ENCODE results near the gene DACT3. TPM values are rescaled to one million over a fixed set of nuclear protein-coding genes. Genes with fewer than 3 reads are reported as not detected.
A peak's percentile ranks its signal among the peaks of the same experiment; 100 is the strongest.

Gene DACT3
- total RNA-seq, 1 donor from 2014 or later: 3.9 TPM

GRCh38 chr19:46668662-46669061 lies 7.7 kb upstream of the DACT3 start:
- DNase-seq (ENCODE audit: low read depth): no peak

- no peak for DNase-seq (ENCODE audit: low read depth)
These were observed 4.1 kb upstream of the DACT3 start for GRCh38 chr19:46665072-46665471.

- DNase-seq (ENCODE audit: low read depth): peak; percentile 86
These were observed 982 bp upstream of the DACT3 start for GRCh38 chr19:46661735-46662592.

- DNase-seq (ENCODE audit: low read depth): no peak
These were observed 397 bp downstream of the DACT3 start for GRCh38 chr19:46660551-46661019.

- peak; percentile 1 for DNase-seq (ENCODE audit: low read depth)
These were observed 919 bp downstream of the DACT3 start for GRCh38 chr19:46660008-46660517.

- peak; percentile 12 for DNase-seq (ENCODE audit: low read depth)
These were observed 1.6 kb downstream of the DACT3 start for GRCh38 chr19:46659151-46660007.

GRCh38 chr19:46656541-46656940 lies 4.4 kb downstream of the DACT3 start:
- DNase-seq (ENCODE audit: low read depth): no peak

- DNase-seq (ENCODE audit: low read depth): no peak
These were observed 6.3 kb downstream of the DACT3 start for GRCh38 chr19:46654621-46655152.

- DNase-seq (ENCODE audit: low read depth): no peak
These were observed 10.5 kb downstream of the DACT3 start for GRCh38 chr19:46650445-46650844.

- no peak for DNase-seq (ENCODE audit: low read depth)
These were observed 11.7 kb downstream of the DACT3 start for GRCh38 chr19:46648961-46649960.

GRCh38 chr19:46648060-46648960 lies 12.7 kb downstream of the DACT3 start:
- DNase-seq (ENCODE audit: low read depth): no peak

- no peak for DNase-seq (ENCODE audit: low read depth)
These were observed 14.6 kb downstream of the DACT3 start for GRCh38 chr19:46646402-46646801.

GRCh38 chr19:46644720-46645119 lies 16.3 kb downstream of the DACT3 start:
- DNase-seq (ENCODE audit: low read depth): no peak

- DNase-seq (ENCODE audit: low read depth): no peak
These were observed 20.3 kb downstream of the DACT3 start for GRCh38 chr19:46640656-46641055.

- DNase-seq (ENCODE audit: low read depth): no peak
These were observed 21.4 kb downstream of the DACT3 start for GRCh38 chr19:46639358-46640182.

GRCh38 chr19:46637224-46637623 lies 23.8 kb downstream of the DACT3 start:
- DNase-seq (ENCODE audit: low read depth): no peak

- no peak for DNase-seq (ENCODE audit: low read depth)
These were observed 24.8 kb downstream of the DACT3 start, which contains the start of gene GNG8 for GRCh38 chr19:46635920-46636761. TSS of gene GNG8 (minus strand) at chr19:46636202. CDS start at chr19:46634682, 1,520 bp downstream.
